Trophoblast cell (in vitro differentiated cells and primary cell): ENCODE measurements around the gene COQ2.
"Not testable (repeated sequence)": the region's sequence is repeated elsewhere in the genome, so short reads cannot be mapped to it uniquely, and the experiment has no call there.

Experiments
- DNase-seq, 2 donors: peaks; one replicate each; pipeline ENCODE4 v3.0.0-alpha.2; 2016
- H2AFZ ChIP-seq: 2 replicates; pipeline ENCODE4 v1.6.1; 2013; ENCODE audit warnings: low read length, moderate library complexity, mild to moderate bottlenecking; ENCODE audit not compliant: insufficient read depth, poor library complexity
- H2AK5ac ChIP-seq: 2 replicates; pipeline ENCODE4 v1.6.1; 2013; ENCODE audit warnings: mild to moderate bottlenecking, low read length
- H2BK120ac ChIP-seq: 2 replicates; pipeline ENCODE4 v1.6.1; 2013; ENCODE audit warnings: low read length, mild to moderate bottlenecking, moderate library complexity; ENCODE audit not compliant: insufficient read depth, poor library complexity
- H2BK12ac ChIP-seq: 2 replicates; pipeline ENCODE4 v1.6.1; 2013; ENCODE audit warnings: mild to moderate bottlenecking, low read length, moderate library complexity
- H2BK5ac ChIP-seq: 2 replicates; pipeline ENCODE4 v1.6.1; 2013; ENCODE audit warnings: low read length, low read depth, moderate library complexity, mild to moderate bottlenecking; ENCODE audit not compliant: poor library complexity
- H3K14ac ChIP-seq: 2 replicates; pipeline ENCODE4 v1.6.1; 2013; ENCODE audit warnings: mild to moderate bottlenecking, low read length
- H3K18ac ChIP-seq: 2 replicates; pipeline ENCODE4 v1.6.1; 2013; ENCODE audit warnings: mild to moderate bottlenecking, low read length
- H3K23ac ChIP-seq: 2 replicates; pipeline ENCODE4 v1.6.1; 2013; ENCODE audit warnings: low read length
- H3K27ac ChIP-seq: 2 replicates; pipeline ENCODE4 v1.5.1; 2013; ENCODE audit warnings: low read depth, mild to moderate bottlenecking, inconsistent platforms, low read length, moderate library complexity
- H3K27me3 ChIP-seq: 2 replicates; pipeline ENCODE4 v1.6.1; 2013; ENCODE audit warnings: inconsistent platforms, mild to moderate bottlenecking, low read length, moderate library complexity; ENCODE audit not compliant: insufficient read depth
- H3K36me3 ChIP-seq, 2 experiments: 1 replicate in 1 of 2; 2 replicates in 1 of 2; pipeline ENCODE4 v1.6.1; 2013; ENCODE audit warnings: low read length in 2 of 2, mild to moderate bottlenecking in 2 of 2, moderate library complexity in 1 of 2; ENCODE audit not compliant: insufficient read depth in 2 of 2, control insufficient read depth in 1 of 2
- H3K4ac ChIP-seq: 2 replicates; pipeline ENCODE4 v1.6.1; 2013; ENCODE audit warnings: low read depth, mild to moderate bottlenecking, low read length, moderate library complexity
- H3K4me1 ChIP-seq, 2 experiments: 1 replicate in 1 of 2; 2 replicates in 1 of 2; pipeline ENCODE4 v1.6.1; 2013; ENCODE audit warnings: low read length in 2 of 2, mild to moderate bottlenecking in 2 of 2, moderate library complexity in 1 of 2; ENCODE audit not compliant: insufficient read depth in 2 of 2, control insufficient read depth in 1 of 2
- H3K4me2 ChIP-seq: 2 replicates; pipeline ENCODE4 v1.6.1; 2013; ENCODE audit warnings: inconsistent platforms, mild to moderate bottlenecking, low read length, moderate library complexity
- H3K4me3 ChIP-seq: 2 replicates; pipeline ENCODE4 v1.5.1; 2013; ENCODE audit warnings: mild to moderate bottlenecking, low read depth, low read length, inconsistent platforms
- H3K79me1 ChIP-seq: one replicate; pipeline ENCODE4 v1.6.1; 2013; ENCODE audit warnings: low read length
- H3K79me2 ChIP-seq: 2 replicates; pipeline ENCODE4 v1.6.1; 2013; ENCODE audit warnings: low read length, mild to moderate bottlenecking; ENCODE audit not compliant: control insufficient read depth, insufficient read depth, poor library complexity
- H3K9ac ChIP-seq: 2 replicates; pipeline ENCODE4 v1.6.1; 2013; ENCODE audit warnings: mild to moderate bottlenecking, low read length
- H3K9me3 ChIP-seq: 2 replicates; pipeline ENCODE4 v1.6.1; 2013; ENCODE audit warnings: low read depth, mild to moderate bottlenecking, control low read depth, inconsistent platforms, low read length; ENCODE audit not compliant: insufficient read depth
- H4K12ac ChIP-seq: 2 replicates; pipeline ENCODE4 v1.6.1; 2013; ENCODE audit warnings: low read depth, mild to moderate bottlenecking, low read length, moderate library complexity
- H4K8ac ChIP-seq: 2 replicates; pipeline ENCODE4 v1.6.1; 2013; ENCODE audit warnings: low read depth, mild to moderate bottlenecking, low read length, moderate library complexity
- H4K91ac ChIP-seq: one replicate; pipeline ENCODE4 v1.6.1; 2013; ENCODE audit warnings: low read depth, mild to moderate bottlenecking, low read length, moderate library complexity
- WGBS: extraction: QIAGEN DNeasy Blood & Tissue Kit; methylation state at CpG from one replicate; pipeline ENCODE4 v1.1.7; 2013; ENCODE audit warnings: missing lambda C conversion rate; ENCODE audit not compliant: insufficient read length, insufficient coverage; ENCODE audit errors: extremely low coverage; 5-methylcytosine and 5-hydroxymethylcytosine counted together

Gene COQ2

DNA sequence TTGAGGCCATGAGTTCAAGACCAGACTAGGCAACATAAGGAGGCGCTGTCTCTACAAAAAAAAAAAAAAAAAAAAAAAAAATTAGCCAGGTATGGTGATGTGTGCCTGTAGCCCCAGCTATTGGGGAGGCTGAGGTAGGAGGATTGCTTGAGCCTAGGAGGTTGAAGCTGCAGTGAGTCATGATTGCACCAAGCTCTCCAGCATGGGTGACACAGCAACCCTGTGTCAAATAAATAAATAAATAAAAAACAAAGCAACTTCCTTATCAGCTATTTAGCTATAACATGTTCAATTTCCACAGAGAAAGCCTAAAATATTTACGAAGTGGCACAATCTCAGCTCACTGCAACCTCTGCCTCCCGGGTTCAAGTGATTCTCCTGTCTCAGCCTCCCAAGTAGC is 10.7 kb downstream of the COQ2 start:
- not testable (repeated sequence) for H3K36me3 ChIP-seq, H3K4me2 ChIP-seq, H2AFZ ChIP-seq, DNase-seq, H2BK5ac ChIP-seq, H3K79me2 ChIP-seq, H2BK12ac ChIP-seq, H3K23ac ChIP-seq, H3K18ac ChIP-seq, H4K91ac ChIP-seq, H3K9me3 ChIP-seq, H3K9ac ChIP-seq, H3K4ac ChIP-seq, H3K79me1 ChIP-seq, H2BK120ac ChIP-seq, H3K4me3 ChIP-seq, H4K8ac ChIP-seq, H2AK5ac ChIP-seq, H3K14ac ChIP-seq, H4K12ac ChIP-seq, H3K27ac ChIP-seq, H3K4me1 ChIP-seq, H3K27me3 ChIP-seq
- no CpG with 5 or more reads among the region's 3 CpGs for WGBS

- Histone ChIP-seq H3K9ac (no peak overlapping the region), H3K9me3 (no peaks in the 10 kb centered on the region), H2BK12ac (no peak overlapping the region), H3K27me3 (no peaks in the 10 kb centered on the region), H3K4ac (no peak overlapping the region), H2AFZ (no peak overlapping the region), H2BK5ac (no peak overlapping the region), H3K4me2 (no peak overlapping the region), H3K14ac (no peak overlapping the region), H4K91ac (no peak overlapping the region), H2AK5ac (no peak overlapping the region), H4K12ac (no peak overlapping the region), H3K27ac (no peak overlapping the region), H2BK120ac (no peak overlapping the region), H3K79me1 (no peaks in the 10 kb centered on the region), H3K23ac (no peak overlapping the region), H3K36me3 (no peaks in the 10 kb centered on the region), H3K18ac (no peak overlapping the region), H3K79me2 (no peaks in the 10 kb centered on the region), H3K4me3 (no peak overlapping the region), H4K8ac (no peak overlapping the region), H3K4me1 (no peaks in the 10 kb centered on the region)
- no CpG with 5 or more reads among the region's 5 CpGs for WGBS
- DNase-seq = no peak
Observed at GRCh38 chr4:83272900-83273299, 11.7 kb downstream of the COQ2 start.

DNA sequence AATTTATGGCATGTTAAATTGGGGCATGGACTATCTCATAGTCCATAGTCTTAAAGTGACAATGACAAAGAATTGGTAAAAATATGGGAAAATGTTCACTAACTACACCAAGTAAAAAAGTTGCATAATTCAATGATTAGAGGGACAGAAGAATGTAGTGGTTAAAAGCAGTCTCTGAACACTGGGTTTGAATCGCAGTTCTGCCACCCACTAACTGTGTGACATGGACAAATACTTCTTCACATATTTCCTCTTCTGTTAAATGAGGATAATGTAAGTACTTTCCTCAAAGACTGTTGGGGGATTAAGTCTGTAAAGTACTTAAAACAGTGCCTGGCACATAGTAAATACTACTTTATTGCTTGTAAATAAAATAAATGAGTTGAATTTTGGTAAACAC is 15.3 kb downstream of the COQ2 start:
- no CpG with 5 or more reads among the region's 1 CpG for WGBS
- Histone ChIP-seq H2AK5ac (no peak overlapping the region), H3K4me2 (no peak overlapping the region), H3K9me3 (no peaks in the 10 kb centered on the region), H3K27me3 (no peaks in the 10 kb centered on the region), H3K79me2 (no peaks in the 10 kb centered on the region), H3K36me3 (peaks cover 4 to 5% of the 10 kb centered on the region in 2 experiments), H4K12ac (no peak overlapping the region), H2BK120ac (no peak overlapping the region), H2BK5ac (no peak overlapping the region), H3K4me1 (no peaks in the 10 kb centered on the region), H3K4me3 (no peak overlapping the region), H3K18ac (no peak overlapping the region), H3K4ac (no peak overlapping the region), H2AFZ (no peak overlapping the region), H4K91ac (no peak overlapping the region), H3K79me1 (no peaks in the 10 kb centered on the region), H3K14ac (no peak overlapping the region), H4K8ac (no peak overlapping the region), H3K23ac (no peak overlapping the region), H3K9ac (no peak overlapping the region), H3K27ac (no peak overlapping the region), H2BK12ac (no peak overlapping the region)
- no peak for DNase-seq

DNA sequence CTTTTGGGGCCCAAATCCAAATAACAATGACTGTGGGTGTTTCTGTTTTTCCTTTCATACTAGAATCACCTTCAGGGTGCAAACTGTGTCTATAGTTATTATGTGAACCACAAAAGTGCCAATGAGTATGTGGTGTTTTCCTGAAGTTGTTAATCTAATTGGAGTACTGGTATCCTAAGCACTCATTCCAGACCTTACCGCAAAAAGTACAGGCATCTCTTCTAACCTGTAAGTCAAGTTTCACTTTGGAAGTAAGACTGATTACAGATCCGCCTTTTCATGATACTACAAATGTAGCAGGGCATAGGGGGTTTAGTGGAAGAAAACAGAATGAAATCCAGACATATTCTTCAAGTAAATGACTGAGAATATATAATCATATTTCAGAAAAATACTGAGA is 16.1 kb downstream of the COQ2 start:
- Histone ChIP-seq H3K18ac (no peak overlapping the region), H2BK12ac (no peak overlapping the region), H3K4ac (no peak overlapping the region), H2BK120ac (no peak overlapping the region), H3K4me2 (no peak overlapping the region), H4K8ac (no peak overlapping the region), H3K79me1 (no peaks in the 10 kb centered on the region), H2AFZ (no peak overlapping the region), H3K4me3 (no peak overlapping the region), H2AK5ac (no peak overlapping the region), H3K27me3 (no peaks in the 10 kb centered on the region), H3K4me1 (no peaks in the 10 kb centered on the region), H3K79me2 (no peaks in the 10 kb centered on the region), H4K12ac (no peak overlapping the region), H2BK5ac (no peak overlapping the region), H3K9me3 (no peaks in the 10 kb centered on the region), H3K9ac (no peak overlapping the region), H3K14ac (no peak overlapping the region), H3K23ac (no peak overlapping the region), H3K27ac (peak overlapping the region; percentile 8), H4K91ac (no peak overlapping the region), H3K36me3 (peaks cover 4 to 5% of the 10 kb centered on the region in 2 experiments)
- peak in 1 of 2 donors; percentile 79 for DNase-seq
- WGBS = no CpG with 5 or more reads among the region's 2 CpGs
